Fibroblast of the aortic adventitia (primary cell): ENCODE measurements around the gene SF3B1. TPM values are rescaled to one million over a fixed set of nuclear protein-coding genes. Genes with fewer than 3 reads are reported as not detected.
"Not testable (repeated sequence)": the region's sequence is repeated elsewhere in the genome, so short reads cannot be mapped to it uniquely, and the experiment has no call there.

ENCODE experiments used
- DNase-seq: peaks from one replicate; pipeline ENCODE4 v3.0.0-alpha.2; 2010; ENCODE audit warnings: low read depth
- H3K4me3 ChIP-seq: 2 replicates; pipeline ENCODE4 v1.5.1; 2011; ENCODE audit warnings: low read depth, mild to moderate bottlenecking, control low read depth, low read length, moderate library complexity
- total RNA-seq: library from RNA; depleted of rRNA; stranded (reverse); fragments of >200 nt; gene quantifications from 2 replicates; pipeline ENCODE4 v1.2.3, GENCODE V29; 2012; ENCODE audit warnings: low replicate concordance
- TF ChIP-seq, protein P1 (sequence below): IDR thresholded peaks from 2 replicates; pipeline ENCODE4 v1.5.1; 2011; ENCODE audit warnings: mild to moderate bottlenecking, low read length, control low read depth, inconsistent platforms; ENCODE audit not compliant: insufficient read depth

Gene SF3B1
- total RNA-seq, 1 donor = 243 TPM

DNA sequence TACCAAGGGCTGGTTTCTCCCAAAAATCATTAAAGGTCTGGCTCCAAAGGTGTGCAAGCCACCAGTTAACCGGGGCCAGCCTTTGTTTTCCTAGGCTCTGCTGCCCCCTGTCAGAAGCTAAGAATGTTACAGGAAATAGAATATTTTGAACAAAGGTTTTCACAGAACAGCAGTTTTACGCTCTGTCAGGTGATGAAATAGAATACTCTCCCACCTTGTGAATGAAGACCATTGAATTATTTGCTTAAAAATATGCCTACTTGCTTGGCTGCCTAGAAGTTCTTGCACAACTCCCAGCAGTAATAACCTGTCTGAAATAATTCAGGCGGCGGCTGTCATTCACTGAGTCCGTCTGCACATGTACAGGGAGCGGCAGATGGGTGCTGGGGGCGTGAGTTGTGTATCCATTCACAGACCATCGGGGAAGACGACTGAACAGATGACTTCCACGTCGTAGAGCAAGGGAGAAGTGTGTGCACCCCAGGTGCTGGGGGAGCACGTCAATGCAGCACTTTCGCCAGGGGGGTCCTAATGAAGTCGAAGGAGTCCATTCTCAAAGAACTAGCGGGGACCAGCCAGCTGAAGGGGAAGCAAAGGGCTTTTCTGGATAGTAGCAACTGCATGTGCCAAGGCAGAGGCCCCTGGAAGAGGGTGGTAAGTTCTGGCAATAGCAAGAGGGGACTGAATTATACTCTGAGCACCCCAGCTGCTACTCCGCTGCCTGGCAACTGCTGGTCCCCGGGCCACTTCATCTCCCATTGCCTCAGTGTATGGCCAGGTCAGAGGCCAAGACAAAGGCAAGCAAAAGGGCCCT, 56.1 kb downstream of the SF3B1 start:
- DNase-seq = peak; percentile 64
- H3K4me3 ChIP-seq = peak overlapping the region; percentile 39
- TF ChIP-seq, protein P1, sequence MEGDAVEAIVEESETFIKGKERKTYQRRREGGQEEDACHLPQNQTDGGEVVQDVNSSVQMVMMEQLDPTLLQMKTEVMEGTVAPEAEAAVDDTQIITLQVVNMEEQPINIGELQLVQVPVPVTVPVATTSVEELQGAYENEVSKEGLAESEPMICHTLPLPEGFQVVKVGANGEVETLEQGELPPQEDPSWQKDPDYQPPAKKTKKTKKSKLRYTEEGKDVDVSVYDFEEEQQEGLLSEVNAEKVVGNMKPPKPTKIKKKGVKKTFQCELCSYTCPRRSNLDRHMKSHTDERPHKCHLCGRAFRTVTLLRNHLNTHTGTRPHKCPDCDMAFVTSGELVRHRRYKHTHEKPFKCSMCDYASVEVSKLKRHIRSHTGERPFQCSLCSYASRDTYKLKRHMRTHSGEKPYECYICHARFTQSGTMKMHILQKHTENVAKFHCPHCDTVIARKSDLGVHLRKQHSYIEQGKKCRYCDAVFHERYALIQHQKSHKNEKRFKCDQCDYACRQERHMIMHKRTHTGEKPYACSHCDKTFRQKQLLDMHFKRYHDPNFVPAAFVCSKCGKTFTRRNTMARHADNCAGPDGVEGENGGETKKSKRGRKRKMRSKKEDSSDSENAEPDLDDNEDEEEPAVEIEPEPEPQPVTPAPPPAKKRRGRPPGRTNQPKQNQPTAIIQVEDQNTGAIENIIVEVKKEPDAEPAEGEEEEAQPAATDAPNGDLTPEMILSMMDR = peak; percentile 70

DNA sequence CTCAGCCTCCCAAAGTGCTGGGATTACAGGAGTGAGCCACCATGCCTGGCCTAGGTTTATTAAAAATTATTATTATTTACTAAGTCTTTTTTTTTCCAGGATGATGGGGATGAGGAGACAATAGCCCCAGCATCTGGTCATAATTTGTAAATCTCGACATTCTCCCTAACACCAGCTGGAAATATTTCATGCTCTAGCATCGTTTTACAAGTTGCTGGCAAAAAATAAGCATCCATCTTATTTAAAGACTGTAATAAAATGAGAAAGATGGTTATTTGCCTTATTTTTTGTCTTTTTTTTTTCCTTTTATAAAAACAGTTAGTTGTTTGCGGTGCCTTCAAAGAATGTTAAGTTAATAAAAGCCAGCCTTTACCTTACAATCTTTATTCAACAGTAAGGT, 56.7 kb downstream of the SF3B1 start:
- DNase-seq = no peak
- H3K4me3 ChIP-seq = no peak overlapping the region
- TF ChIP-seq, protein P1 = no peak

DNA sequence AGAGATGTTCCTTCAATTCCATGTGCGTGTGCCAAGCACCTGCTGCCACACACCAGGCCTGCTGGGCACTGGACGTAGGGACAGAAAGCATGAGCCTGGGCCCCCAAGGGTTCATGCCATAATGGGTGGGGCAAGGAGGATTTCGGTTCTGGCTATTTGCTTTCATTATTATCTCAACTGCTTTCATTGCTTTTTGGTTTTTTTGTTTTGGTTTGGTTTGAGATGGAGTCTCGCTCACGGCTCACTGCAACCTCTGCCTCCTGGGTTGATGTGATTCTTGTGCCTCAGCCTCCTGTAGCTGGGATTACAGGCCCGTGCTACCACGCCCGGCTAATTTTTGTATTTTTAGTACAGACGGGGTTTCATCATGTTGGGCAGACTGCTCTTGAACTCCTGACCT, 57.2 kb downstream of the SF3B1 start:
- no peak for DNase-seq
- no peak overlapping the region for H3K4me3 ChIP-seq
- TF ChIP-seq, protein P1 = no peak

DNA sequence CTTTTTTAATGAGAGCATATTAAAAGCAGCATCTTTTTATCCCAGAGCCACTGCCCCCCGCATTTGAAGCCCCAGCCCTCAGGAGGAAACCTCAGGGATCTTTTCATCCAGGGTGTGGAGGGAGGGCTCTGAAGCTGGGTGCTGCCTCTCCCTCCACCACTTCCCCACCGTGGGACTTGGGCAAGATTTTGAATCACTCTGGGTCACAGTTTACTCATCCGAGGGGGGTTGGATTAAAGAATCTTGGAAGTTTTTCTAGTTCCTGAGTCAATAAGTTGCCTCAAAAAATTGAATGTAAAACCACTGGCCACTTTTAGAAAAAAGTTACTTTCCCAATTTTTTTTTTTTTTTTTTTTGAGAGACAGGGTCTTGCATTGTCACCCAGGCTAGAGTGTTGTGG, 62.2 kb downstream of the SF3B1 start:
- DNase-seq = no peak
- H3K4me3 ChIP-seq = no peak overlapping the region
- TF ChIP-seq, protein P1 = no peak

DNA sequence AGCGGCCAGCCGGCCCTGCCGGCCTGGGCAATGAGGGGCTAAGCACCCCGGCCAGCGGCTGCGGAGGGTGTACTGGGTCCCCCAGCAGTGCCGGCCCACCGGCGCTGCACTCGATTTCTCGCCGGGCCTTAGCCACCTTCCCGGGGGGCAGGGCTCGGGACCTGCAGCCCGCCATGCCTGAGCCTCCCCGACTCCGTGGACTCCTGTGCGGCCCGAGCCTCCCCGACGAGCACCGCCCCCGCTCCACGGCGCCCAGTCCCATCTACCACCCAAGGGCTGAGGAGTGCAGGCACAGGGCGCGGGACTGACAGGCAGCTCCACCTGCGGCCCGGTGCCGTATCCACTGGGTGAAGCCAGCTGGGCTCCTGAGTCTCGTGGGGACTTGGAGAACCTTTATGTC, 64.2 kb downstream of the SF3B1 start:
- not testable (repeated sequence) for H3K4me3 ChIP-seq, DNase-seq

DNA sequence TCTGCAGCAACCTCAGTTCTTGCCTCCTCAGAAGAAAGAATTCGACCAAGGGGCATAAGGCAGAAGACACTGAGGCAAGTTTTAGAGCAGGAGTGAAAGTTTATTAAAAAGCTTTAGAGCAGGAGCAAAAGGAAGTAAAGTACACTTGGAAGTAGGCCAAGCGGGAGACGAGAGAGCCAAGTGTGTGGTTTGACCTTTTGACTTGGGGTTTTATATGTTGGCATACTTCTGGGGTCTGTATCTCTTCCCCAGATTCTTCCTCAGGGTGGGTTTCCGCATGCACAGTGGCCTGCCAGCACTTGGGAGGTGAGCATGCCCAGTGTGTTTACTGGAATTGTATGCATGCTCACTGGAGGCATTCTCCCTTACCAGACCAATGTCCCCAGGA, 64.9 kb downstream of the SF3B1 start:
- peak; percentile 52 for DNase-seq
- TF ChIP-seq, protein P1 = no peak
- H3K4me3 ChIP-seq = no peak overlapping the region

DNA sequence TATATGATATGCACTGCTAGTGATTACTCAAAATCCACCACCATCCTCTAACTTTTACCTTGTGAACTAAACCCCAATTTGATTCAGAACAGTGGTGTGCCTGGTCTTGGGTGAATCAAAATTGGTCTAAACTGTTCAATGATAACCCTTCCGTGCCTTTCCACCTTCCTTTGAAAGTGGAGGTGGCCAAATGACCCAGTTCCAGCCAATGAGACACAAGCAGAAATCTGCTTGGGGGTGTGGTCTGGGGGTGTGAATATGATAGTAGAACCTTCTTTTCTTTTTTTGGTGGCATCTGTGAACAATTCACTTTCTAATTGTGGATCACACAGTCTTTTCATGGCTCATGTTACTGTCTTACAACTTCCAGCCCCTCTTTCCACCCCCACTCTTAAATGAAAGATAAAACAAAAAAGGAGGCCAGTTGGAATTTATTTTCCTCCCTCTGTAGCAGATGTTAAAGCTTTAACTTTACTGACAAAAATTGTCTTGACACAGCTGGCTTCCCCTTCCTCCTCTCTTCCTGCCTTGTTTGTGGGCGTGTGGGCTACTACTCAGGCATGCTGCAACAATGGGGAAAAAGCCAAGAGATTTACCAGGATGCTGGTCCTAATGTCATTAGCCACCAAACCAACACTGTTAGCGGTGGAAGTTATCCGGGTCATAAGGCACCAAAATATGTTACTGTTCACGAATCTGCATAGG, 65.4 kb downstream of the SF3B1 start:
- H3K4me3 ChIP-seq = no peak overlapping the region
- TF ChIP-seq, protein P1 = no peak
- peak; percentile 21 for DNase-seq
